Measurements from ENCODE around the gene MEGF6.
A peak's percentile ranks its signal among the peaks of the same experiment; 100 is the strongest.

The MEGF6 gene

GRCh38 chr1:3488432-3488831 is 122.9 kb downstream of the MEGF6 start:
- peaks cover 0 to 3% of the 10 kb centered on the region in 2 donors for H3K4me1 ChIP-seq (ENCODE audit: control insufficient read depth in 2 of 2, insufficient read depth in 2 of 2, low read length in 2 of 2)
- no peak overlapping the region for H3K27ac ChIP-seq (ENCODE audit: low read depth in 2 of 2, low read length in 2 of 2)
- no peak overlapping the region for H3K4me3 ChIP-seq (ENCODE audit: low read length in 2 of 2)
- no peaks in the 10 kb centered on the region for H3K27me3 ChIP-seq (ENCODE audit: control insufficient read depth in 2 of 2, insufficient read depth in 2 of 2, low read length in 2 of 2)
- H3K9me3 ChIP-seq (ENCODE audit: control insufficient read depth in 2 of 2, low read length in 2 of 2), result no peaks in the 10 kb centered on the region
- H3K9ac ChIP-seq (ENCODE audit: low read depth in 1 of 2, low read length in 2 of 2), result no peak overlapping the region
- H3K36me3 ChIP-seq (ENCODE audit: control insufficient read depth in 2 of 2, insufficient read depth in 2 of 2, low read length in 2 of 2), result no peaks in the 10 kb centered on the region

GRCh38 chr1:3485016-3485415 is 126.3 kb downstream of the MEGF6 start:
- Histone ChIP-seq H3K27me3 (ENCODE audit: control insufficient read depth in 2 of 2, insufficient read depth in 2 of 2, low read length in 2 of 2) (no peaks in the 10 kb centered on the region), H3K9me3 (ENCODE audit: control insufficient read depth in 2 of 2, low read length in 2 of 2) (no peaks in the 10 kb centered on the region), H3K4me1 (ENCODE audit: control insufficient read depth in 2 of 2, insufficient read depth in 2 of 2, low read length in 2 of 2) (peaks cover 6 to 10% of the 10 kb centered on the region in 2 donors), H3K9ac (ENCODE audit: low read depth in 1 of 2, low read length in 2 of 2) (no peak overlapping the region), H3K36me3 (ENCODE audit: control insufficient read depth in 2 of 2, insufficient read depth in 2 of 2, low read length in 2 of 2) (no peaks in the 10 kb centered on the region), H3K27ac (ENCODE audit: low read depth in 2 of 2, low read length in 2 of 2) (no peak overlapping the region), H3K4me3 (ENCODE audit: low read length in 2 of 2) (no peak overlapping the region)

DNA sequence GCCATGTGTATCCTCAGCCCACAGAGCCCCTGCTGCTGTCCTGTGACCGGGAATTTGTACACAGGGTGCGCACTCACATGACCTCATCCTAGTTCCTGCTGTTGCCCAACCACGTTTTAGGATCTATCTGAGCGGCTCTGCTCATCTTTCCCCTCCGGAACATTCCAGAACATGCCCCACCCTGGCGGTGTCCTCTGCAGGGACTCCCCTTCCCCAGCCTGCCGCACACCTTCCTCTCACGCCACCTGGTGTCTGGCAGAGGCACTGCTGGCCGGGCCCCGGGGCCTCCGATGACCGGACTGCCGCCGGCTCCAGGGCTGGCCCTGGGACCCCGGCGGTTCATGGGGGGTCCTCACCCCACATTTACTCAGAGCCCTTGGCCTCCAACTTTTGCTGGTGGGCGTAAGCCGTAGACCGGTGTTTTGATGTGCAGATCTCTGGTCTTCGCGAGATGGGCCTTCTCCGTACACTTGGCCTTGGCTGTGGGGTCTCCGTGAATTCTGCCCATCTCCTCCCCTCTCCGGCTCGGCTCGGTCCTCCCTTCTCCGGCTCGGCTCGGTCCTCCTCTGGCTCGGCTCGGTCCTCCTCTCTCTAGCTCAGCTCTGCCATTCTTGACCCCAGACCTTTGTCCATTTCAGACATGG is 127.4 kb downstream of the MEGF6 start:
- Histone ChIP-seq H3K36me3 (ENCODE audit: control insufficient read depth in 2 of 2, insufficient read depth in 2 of 2, low read length in 2 of 2) (no peaks in the 10 kb centered on the region), H3K4me3 (ENCODE audit: low read length in 2 of 2) (no peak overlapping the region), H3K27me3 (ENCODE audit: control insufficient read depth in 2 of 2, insufficient read depth in 2 of 2, low read length in 2 of 2) (no peaks in the 10 kb centered on the region), H3K4me1 (ENCODE audit: control insufficient read depth in 2 of 2, insufficient read depth in 2 of 2, low read length in 2 of 2) (peaks cover 7 to 16% of the 10 kb centered on the region in 2 donors), H3K27ac (ENCODE audit: low read depth in 2 of 2, low read length in 2 of 2) (no peak overlapping the region), H3K9ac (ENCODE audit: low read depth in 1 of 2, low read length in 2 of 2) (no peak overlapping the region), H3K9me3 (ENCODE audit: control insufficient read depth in 2 of 2, low read length in 2 of 2) (no peaks in the 10 kb centered on the region)

DNA sequence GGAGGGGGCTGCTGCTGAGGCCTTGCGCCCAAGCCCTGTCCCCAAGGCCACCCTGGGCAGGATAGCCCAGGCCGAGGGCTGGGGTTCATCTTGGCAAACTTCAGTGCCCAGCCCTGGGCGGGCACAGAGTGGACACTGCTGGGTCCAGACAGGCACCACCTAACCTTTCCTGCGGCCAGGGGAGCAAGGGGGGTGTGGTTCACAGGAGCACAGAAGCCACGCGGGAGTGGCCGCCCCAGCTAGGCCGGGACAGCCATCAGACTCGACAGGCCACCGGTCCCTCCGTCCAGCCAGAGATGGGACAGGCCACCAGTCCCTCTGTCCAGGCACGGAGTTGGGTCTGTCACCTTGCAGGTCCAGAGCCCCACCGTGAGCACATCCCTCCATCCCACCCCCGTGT is 127.9 kb downstream of the MEGF6 start:
- no peak overlapping the region for H3K4me3 ChIP-seq (ENCODE audit: low read length in 2 of 2)
- no peak overlapping the region for H3K9ac ChIP-seq (ENCODE audit: low read depth in 1 of 2, low read length in 2 of 2)
- no peaks in the 10 kb centered on the region for H3K36me3 ChIP-seq (ENCODE audit: control insufficient read depth in 2 of 2, insufficient read depth in 2 of 2, low read length in 2 of 2)
- no peak overlapping the region for H3K27ac ChIP-seq (ENCODE audit: low read depth in 2 of 2, low read length in 2 of 2)
- H3K9me3 ChIP-seq (ENCODE audit: control insufficient read depth in 2 of 2, low read length in 2 of 2), result no peaks in the 10 kb centered on the region
- H3K27me3 ChIP-seq (ENCODE audit: control insufficient read depth in 2 of 2, insufficient read depth in 2 of 2, low read length in 2 of 2), result no peaks in the 10 kb centered on the region
- peaks cover 7 to 16% of the 10 kb centered on the region in 2 donors for H3K4me1 ChIP-seq (ENCODE audit: control insufficient read depth in 2 of 2, insufficient read depth in 2 of 2, low read length in 2 of 2)

DNA sequence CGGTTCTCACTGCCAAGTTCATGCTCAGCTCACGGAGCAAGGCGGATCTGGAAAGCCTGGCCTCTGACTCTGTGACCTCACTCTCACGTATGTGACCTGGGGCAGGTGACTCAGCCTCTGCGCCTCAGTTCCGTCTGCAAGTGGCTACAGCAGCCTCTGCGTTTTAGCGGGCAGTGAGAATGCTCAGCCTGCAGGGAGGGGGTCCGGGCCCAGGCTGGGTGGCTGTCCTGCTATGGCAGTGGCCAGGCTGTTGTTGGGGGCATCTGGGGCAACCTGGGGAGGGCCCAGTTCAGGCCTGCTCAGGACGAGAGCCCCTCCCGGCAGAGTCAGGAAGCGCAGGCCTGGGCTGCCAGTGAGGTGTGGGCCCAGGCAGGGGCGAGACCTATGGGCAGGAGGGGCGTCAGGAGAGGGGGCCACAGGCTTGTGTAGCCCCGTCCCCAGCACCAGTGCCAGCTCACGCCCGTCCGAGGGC is 128.9 kb downstream of the MEGF6 start:
- Histone ChIP-seq H3K9ac (ENCODE audit: low read depth in 1 of 2, low read length in 2 of 2) (no peak overlapping the region), H3K4me3 (ENCODE audit: low read length in 2 of 2) (no peak overlapping the region), H3K4me1 (ENCODE audit: control insufficient read depth in 2 of 2, insufficient read depth in 2 of 2, low read length in 2 of 2) (peaks cover 7 to 16% of the 10 kb centered on the region in 2 donors), H3K9me3 (ENCODE audit: control insufficient read depth in 2 of 2, low read length in 2 of 2) (no peaks in the 10 kb centered on the region), H3K27ac (ENCODE audit: low read depth in 2 of 2, low read length in 2 of 2) (peak overlapping the region in 1 of 2 donors; percentile 42), H3K36me3 (ENCODE audit: control insufficient read depth in 2 of 2, insufficient read depth in 2 of 2, low read length in 2 of 2) (peaks cover 0 to 2% of the 10 kb centered on the region in 2 donors), H3K27me3 (ENCODE audit: control insufficient read depth in 2 of 2, insufficient read depth in 2 of 2, low read length in 2 of 2) (no peaks in the 10 kb centered on the region)

GRCh38 chr1:3481836-3482375 is 129.4 kb downstream of the MEGF6 start:
- no peak overlapping the region for H3K4me3 ChIP-seq (ENCODE audit: low read length in 2 of 2)
- H3K4me1 ChIP-seq (ENCODE audit: control insufficient read depth in 2 of 2, insufficient read depth in 2 of 2, low read length in 2 of 2), result peaks cover 7 to 16% of the 10 kb centered on the region in 2 donors
- no peaks in the 10 kb centered on the region for H3K9me3 ChIP-seq (ENCODE audit: control insufficient read depth in 2 of 2, low read length in 2 of 2)
- H3K27me3 ChIP-seq (ENCODE audit: control insufficient read depth in 2 of 2, insufficient read depth in 2 of 2, low read length in 2 of 2), result no peaks in the 10 kb centered on the region
- no peak overlapping the region for H3K9ac ChIP-seq (ENCODE audit: low read depth in 1 of 2, low read length in 2 of 2)
- H3K27ac ChIP-seq (ENCODE audit: low read depth in 2 of 2, low read length in 2 of 2), result peak overlapping the region; percentile 42 to 43
- peaks cover 0 to 2% of the 10 kb centered on the region in 2 donors for H3K36me3 ChIP-seq (ENCODE audit: control insufficient read depth in 2 of 2, insufficient read depth in 2 of 2, low read length in 2 of 2)

- Histone ChIP-seq H3K4me1 (ENCODE audit: control insufficient read depth in 2 of 2, insufficient read depth in 2 of 2, low read length in 2 of 2) (peaks cover 7 to 16% of the 10 kb centered on the region in 2 donors), H3K27me3 (ENCODE audit: control insufficient read depth in 2 of 2, insufficient read depth in 2 of 2, low read length in 2 of 2) (no peaks in the 10 kb centered on the region), H3K36me3 (ENCODE audit: control insufficient read depth in 2 of 2, insufficient read depth in 2 of 2, low read length in 2 of 2) (peaks cover under 1 to 3% of the 10 kb centered on the region in 2 donors), H3K9me3 (ENCODE audit: control insufficient read depth in 2 of 2, low read length in 2 of 2) (no peaks in the 10 kb centered on the region), H3K9ac (ENCODE audit: low read depth in 1 of 2, low read length in 2 of 2) (no peak overlapping the region), H3K27ac (ENCODE audit: low read depth in 2 of 2, low read length in 2 of 2) (no peak overlapping the region), H3K4me3 (ENCODE audit: low read length in 2 of 2) (no peak overlapping the region)
Measured at GRCh38 chr1:3481046-3481445, 130.3 kb downstream of the MEGF6 start.

- no peaks in the 10 kb centered on the region for H3K9me3 ChIP-seq (ENCODE audit: control insufficient read depth in 2 of 2, low read length in 2 of 2)
- peaks cover 7 to 16% of the 10 kb centered on the region in 2 donors for H3K4me1 ChIP-seq (ENCODE audit: control insufficient read depth in 2 of 2, insufficient read depth in 2 of 2, low read length in 2 of 2)
- H3K27me3 ChIP-seq (ENCODE audit: control insufficient read depth in 2 of 2, insufficient read depth in 2 of 2, low read length in 2 of 2), result no peaks in the 10 kb centered on the region
- H3K4me3 ChIP-seq (ENCODE audit: low read length in 2 of 2), result no peak overlapping the region
- H3K36me3 ChIP-seq (ENCODE audit: control insufficient read depth in 2 of 2, insufficient read depth in 2 of 2, low read length in 2 of 2), result peaks cover 5 to 7% of the 10 kb centered on the region in 2 donors
- no peak overlapping the region for H3K9ac ChIP-seq (ENCODE audit: low read depth in 1 of 2, low read length in 2 of 2)
- H3K27ac ChIP-seq (ENCODE audit: low read depth in 2 of 2, low read length in 2 of 2), result peak overlapping the region; percentile 65 to 66
Measured at GRCh38 chr1:3480369-3480719, 131.0 kb downstream of the MEGF6 start.

DNA sequence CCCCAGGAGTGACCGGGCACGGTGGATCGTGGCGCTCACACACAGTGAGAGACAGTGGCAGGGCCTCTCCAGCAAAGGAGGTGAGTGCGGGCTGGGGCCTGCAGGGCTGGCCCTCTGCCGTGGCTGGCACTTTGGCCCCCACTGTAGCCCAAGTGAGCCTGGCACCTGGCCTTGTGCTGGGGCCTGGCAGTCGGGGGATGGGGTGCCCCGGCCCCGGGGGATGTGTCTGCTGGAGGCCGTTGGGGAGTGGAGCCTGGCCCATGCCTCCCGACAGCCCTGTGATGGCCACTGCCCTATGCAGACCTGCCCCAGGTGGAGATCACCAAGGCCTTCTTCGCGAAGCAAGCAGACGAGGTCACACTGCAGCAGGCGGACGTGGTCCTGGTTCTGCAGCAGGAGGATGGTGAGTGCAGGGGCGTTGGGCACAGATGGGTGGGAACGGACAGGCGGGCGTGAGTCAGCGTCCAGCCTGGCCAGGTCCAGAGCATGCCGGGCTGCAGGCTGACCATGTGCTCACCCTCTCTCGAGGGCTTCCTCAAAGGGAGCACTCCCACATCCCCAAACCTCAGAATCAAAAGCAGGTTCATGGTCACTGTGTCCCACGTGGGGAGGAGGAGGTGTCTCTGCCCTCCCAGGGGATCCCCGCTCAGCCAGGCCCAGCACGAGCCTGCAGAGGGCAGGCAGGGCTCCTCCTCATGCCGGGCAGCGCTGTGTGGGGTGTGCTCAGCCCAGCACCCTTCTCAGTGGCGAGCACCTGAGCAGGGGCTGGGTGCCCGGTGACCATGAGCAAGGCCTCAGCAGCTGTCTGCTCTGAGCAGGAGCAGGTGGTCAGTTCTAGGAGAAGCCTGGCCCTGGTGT is 131.6 kb downstream of the MEGF6 start:
- H3K27me3 ChIP-seq (ENCODE audit: control insufficient read depth in 2 of 2, insufficient read depth in 2 of 2, low read length in 2 of 2), result no peaks in the 10 kb centered on the region
- H3K4me3 ChIP-seq (ENCODE audit: low read length in 2 of 2), result no peak overlapping the region
- H3K36me3 ChIP-seq (ENCODE audit: control insufficient read depth in 2 of 2, insufficient read depth in 2 of 2, low read length in 2 of 2), result peaks cover 5 to 7% of the 10 kb centered on the region in 2 donors
- H3K27ac ChIP-seq (ENCODE audit: low read depth in 2 of 2, low read length in 2 of 2), result peak overlapping the region; percentile 65 to 66
- H3K9me3 ChIP-seq (ENCODE audit: control insufficient read depth in 2 of 2, low read length in 2 of 2), result no peaks in the 10 kb centered on the region
- no peak overlapping the region for H3K9ac ChIP-seq (ENCODE audit: low read depth in 1 of 2, low read length in 2 of 2)
- H3K4me1 ChIP-seq (ENCODE audit: control insufficient read depth in 2 of 2, insufficient read depth in 2 of 2, low read length in 2 of 2), result peaks cover 7 to 16% of the 10 kb centered on the region in 2 donors

GRCh38 chr1:3478187-3478586 is 133.1 kb downstream of the MEGF6 start:
- Histone ChIP-seq H3K27me3 (ENCODE audit: control insufficient read depth in 2 of 2, insufficient read depth in 2 of 2, low read length in 2 of 2) (no peaks in the 10 kb centered on the region), H3K36me3 (ENCODE audit: control insufficient read depth in 2 of 2, insufficient read depth in 2 of 2, low read length in 2 of 2) (peaks cover 14 to 18% of the 10 kb centered on the region in 2 donors), H3K27ac (ENCODE audit: low read depth in 2 of 2, low read length in 2 of 2) (no peak overlapping the region)

More at GRCh38 chr1:3478187-3478586, 133.1 kb downstream of the MEGF6 start:
- Histone ChIP-seq H3K9ac (ENCODE audit: low read depth in 1 of 2, low read length in 2 of 2) (no peak overlapping the region), H3K4me1 (ENCODE audit: control insufficient read depth in 2 of 2, insufficient read depth in 2 of 2, low read length in 2 of 2) (peaks cover 7 to 13% of the 10 kb centered on the region in 2 donors), H3K9me3 (ENCODE audit: control insufficient read depth in 2 of 2, low read length in 2 of 2) (no peaks in the 10 kb centered on the region), H3K4me3 (ENCODE audit: low read length in 2 of 2) (no peak overlapping the region)
